ENCODE results near the gene COL20A1. TPM values are rescaled to one million over a fixed set of nuclear protein-coding genes. Genes with fewer than 3 reads are reported as not detected.

COL20A1 gene
- total RNA-seq, 1 experiment from 2014 or later: not detected

DNA sequence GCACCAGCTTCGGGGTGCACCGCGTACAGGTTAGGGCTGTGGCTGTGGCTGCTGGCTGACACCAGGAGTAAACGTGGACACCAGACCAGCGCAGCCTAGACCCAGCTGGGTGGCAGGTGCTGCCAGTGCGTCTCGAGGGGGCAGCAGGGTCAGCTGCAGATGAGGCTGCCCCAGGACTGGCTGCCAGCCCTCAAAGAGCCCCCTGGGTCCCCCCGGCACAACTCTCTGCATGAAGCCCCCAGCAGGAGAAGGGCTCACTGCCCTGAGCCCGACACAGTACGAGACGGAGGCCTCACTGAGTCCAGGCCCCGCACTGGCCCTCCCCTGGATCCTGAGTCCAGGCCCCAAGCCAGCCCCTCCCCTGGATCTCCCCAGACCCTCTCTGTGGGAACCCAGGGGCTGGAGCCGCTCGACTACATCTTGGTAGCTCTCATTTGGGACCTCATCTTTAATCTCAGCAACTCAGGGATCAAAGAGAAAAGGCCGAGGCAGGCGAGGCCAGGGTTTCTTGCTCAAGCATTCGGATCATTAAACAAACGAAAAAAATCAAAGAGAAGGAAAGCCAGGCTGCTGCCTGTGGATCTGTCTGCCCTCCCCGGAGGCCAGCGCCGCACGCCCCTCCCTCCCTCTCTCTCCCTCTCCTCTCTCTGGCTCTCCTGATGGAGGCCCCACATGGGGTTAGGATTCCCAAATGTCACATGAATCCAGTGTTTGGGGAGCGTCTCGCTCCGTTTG is 31.8 kb upstream of the COL20A1 start:
- DNase-seq (ENCODE audit: low spot score): no peak

DNA sequence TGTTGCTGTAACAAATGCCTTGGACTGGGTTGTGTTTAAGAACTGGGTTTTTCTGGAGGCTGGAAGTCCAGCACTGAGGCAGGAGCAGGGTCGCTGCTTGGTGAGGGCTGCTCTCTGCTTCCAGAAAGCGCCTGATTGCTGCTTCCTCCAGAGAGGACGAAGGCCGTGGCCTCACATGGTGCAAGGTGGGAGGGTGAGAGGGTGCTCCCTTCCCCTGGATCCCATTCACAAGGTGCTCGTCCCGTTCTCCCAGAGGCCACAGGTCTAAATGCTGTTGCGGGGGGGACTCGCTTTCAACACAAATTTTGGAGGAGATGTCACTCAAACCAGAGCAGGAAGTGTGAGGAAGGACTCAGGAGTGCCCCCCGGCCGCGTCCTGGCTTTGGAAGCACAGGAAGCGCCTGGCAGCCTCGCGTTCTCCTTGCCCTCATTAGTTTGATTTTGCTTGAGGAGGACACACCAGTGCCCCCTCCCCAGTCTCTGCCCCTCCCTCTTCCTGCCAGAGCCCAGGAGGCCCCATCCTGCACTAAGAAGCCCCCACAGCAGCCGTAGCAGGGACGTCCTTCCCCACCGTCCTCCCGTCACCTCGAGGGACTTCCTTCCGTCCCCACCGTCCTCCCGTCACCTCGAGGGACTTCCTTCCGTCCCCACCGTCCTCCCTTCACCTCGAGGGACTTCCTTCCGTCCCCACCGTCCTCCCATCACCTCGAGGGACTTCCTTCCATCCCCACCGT is 31.0 kb upstream of the COL20A1 start:
- DNase-seq (ENCODE audit: low spot score): no peak

DNA sequence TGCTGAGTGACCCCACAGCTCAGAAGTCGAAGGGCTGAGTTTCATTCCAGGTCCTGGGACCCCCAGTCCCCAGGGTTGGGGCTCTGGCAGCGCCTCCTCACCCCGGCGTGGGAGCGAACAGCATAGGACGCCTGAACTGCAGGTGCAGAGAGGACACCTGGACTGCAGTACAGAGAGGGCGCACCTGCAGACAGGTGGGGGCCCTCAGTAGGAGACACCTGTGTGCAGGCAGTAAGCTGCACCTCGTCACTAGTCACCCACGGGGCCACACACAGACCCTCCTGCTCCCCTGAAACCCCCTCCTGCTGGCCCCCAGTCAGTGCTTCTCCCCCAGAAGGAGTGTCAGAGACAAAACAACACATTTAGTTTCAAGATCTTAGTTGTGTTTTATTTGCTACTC is 30.1 kb upstream of the COL20A1 start:
- no peak for DNase-seq (ENCODE audit: low spot score)

DNA sequence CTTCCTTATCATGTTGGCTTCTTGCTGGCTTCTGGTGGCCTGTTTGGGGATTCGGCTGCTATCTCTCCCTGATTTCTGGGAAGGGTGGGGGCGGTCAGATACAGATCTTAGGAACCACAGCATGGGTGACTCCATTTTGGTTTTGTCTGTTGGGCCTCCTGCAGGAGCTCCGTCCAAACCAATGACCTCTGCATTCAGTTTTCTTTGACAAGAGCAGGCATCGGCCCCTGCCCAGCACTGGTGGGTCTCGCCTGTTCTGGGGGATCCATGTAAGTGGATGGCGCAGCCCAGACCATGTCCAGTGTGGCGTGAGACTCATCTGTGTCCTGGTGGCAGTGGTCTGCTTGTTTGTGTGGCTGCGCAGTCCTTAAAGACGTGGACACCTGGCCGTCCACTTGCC is 29.0 kb upstream of the COL20A1 start:
- no peak for DNase-seq (ENCODE audit: low spot score)

DNA sequence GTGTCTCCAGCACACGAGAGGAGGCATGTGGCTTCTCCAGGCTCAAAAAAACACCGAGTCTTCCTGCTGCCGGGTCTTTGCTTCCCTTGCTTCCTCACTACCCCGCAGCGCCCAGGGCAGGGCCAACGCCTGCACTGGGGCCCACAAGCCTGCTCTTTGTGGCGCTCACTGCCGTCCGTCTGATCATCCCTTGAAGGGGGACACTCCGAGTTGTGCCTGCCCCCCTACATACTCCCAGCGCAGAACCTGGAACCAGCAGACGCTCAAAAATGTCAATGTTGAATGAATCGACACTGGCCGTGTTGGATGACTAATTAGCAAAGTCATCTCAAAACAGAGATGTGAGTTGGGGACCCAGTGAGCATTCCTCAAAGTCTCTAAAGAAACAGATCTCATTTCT is 28.5 kb upstream of the COL20A1 start:
- no peak for DNase-seq (ENCODE audit: low spot score)

DNA sequence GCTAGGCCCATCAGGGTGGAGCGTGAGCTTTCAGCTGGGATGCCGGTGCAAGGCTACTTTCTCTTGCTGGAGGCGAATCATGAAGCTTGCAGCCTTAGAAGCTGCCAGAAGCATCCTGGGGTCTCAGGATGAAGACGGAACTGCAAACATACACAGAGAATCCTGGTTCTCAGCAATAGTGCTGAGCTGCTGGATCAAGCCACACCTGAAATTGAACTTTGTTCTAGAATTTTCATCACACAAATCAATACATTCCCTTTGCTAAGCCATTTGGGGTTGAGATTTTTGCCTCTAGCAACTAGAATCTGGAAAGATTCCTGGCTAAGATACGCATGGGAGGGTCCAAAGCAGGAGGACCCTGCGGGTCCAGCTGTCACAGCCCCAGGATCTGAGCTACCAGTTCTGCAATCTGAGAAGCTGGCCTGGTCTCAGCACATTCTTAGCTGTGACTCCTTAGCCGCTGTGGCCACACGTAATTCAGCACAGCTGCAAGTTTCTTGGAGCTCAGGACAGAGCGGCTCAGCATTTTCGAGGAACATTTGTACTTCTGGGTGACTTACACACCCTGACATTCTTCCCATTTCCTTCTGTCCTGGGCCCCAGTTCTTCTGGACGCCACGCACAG is 27.0 kb upstream of the COL20A1 start:
- DNase-seq (ENCODE audit: low spot score): no peak

DNA sequence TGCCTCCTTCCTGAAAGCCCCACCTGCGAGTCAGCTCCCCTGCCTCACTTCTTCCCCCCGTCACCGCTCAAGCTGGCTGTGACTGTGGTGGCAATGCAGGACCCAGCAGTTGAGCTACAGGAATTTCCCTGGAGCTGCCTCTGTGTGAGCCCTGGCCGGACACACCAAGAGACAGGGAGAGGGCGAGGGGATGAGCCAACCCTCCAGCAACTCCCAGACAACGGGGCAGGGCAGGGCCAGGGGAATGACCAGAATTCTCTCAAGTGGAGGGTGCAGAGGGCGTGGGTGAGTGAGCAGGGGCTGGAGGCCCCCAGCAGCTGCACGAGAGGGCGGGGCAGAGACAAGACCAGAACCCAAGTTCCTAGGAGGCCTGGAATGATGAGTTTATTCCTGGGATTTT is 25.3 kb upstream of the COL20A1 start:
- DNase-seq (ENCODE audit: low spot score): no peak

DNA sequence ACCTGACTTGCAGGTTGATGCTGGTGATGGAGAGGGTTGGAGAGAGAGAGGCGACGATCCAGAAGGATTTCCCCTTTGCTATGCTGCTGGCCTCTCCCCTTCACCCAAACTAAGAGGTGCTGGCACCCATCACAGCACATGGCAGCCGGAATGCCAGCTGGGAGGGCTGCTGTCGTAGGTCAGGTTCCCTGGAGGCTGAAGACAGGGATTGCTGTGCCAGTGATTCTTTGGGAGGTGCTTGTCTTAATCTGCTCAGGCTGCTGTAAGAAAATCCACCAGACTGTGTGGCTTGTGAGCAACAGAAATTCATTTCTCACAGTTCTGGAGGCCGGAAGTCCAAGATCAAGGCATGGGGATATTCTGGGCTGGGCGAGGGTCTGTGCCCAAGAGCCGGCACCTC is 24.7 kb upstream of the COL20A1 start:
- DNase-seq (ENCODE audit: low spot score): no peak

DNA sequence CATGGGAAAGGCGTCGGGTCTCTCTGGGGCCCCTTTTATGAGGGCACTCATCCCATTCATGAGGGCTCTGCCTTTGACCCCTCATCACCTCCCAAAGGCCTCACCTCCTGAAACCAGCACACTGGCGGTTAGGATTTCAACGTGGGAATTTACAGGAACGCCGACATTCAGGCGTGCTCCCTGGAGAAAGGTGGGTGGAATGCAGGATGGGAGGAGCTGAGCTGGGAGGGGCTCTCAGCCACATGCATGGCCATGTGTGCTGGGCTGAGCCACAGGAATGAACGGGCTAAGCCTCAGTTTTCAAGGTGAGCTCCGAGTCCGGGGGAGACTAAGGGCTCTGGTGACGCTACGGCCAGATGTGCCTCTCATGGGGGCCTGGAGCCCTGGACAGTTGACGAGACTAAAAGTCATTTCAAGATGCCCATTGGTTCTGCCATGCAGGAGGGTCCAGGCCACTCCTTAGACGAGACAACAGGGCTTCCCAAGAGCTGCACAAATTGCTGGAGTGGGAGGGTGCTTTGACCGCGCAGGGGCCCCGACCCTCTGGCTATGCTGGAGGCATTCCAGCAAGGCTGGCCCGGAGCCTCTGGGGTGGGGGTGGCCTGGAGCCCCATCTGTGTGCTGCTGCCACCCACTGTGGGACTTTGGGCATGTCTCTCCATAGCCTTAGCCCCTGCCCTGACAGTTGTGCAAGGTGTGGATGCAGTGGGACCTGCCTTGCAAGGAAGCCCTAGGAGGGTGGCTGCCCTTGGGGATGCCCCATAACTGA is 24.1 kb upstream of the COL20A1 start:
- DNase-seq (ENCODE audit: low spot score): no peak

DNA sequence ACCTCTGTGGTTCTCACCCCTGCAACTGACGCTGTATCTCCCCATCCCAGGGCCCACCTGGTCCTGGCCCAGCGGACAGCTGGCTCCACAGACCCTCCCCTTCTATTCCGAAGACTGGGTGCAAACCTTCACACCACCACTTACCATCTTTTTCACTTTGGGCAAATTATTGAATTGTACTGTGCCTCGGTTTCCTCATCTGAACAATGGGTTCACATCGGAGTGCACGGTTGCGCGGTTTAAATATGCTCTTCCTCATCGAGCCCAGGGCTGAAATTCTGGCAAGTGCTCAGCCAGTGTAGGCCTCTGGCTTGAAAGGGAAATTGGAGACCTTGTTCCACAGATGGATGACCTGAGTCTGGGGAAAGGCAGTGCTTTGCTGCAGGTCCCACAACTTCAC is 23.3 kb upstream of the COL20A1 start:
- no peak for DNase-seq (ENCODE audit: low spot score)

DNA sequence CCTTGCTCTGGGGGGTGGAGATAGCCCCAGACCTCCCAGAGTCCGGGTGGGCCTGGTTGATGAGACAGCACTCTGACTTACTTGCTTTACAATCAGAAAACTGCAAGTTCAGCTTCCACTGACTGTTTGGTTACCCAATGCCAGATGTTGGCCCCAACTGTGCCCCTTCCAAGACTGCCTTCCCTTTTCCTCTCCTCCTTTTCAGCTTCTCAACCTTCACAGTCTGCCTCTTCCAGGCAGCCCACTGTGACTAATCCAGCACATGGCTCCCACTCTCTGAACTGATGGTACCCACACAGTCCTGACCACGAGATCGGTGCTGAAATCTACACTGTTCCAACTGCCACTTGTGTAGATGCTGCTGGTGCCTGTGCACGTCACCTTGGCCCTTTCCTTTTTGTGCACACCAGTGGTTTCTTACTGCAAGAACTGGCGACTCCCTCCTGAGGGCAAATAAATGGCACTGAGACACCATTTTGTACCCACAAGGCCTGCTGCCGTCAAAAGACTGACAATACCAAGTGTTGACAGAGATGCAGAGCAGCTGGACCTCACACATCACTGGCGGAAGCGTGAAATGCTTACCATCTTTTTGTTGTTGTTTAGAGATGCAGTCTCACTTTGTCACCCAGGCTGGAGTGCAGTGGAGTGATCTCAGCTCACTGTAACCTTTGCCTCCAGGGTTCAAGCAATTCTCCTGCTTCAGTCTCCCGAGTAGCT is 22.2 kb upstream of the COL20A1 start:
- DNase-seq (ENCODE audit: low spot score): no peak

DNA sequence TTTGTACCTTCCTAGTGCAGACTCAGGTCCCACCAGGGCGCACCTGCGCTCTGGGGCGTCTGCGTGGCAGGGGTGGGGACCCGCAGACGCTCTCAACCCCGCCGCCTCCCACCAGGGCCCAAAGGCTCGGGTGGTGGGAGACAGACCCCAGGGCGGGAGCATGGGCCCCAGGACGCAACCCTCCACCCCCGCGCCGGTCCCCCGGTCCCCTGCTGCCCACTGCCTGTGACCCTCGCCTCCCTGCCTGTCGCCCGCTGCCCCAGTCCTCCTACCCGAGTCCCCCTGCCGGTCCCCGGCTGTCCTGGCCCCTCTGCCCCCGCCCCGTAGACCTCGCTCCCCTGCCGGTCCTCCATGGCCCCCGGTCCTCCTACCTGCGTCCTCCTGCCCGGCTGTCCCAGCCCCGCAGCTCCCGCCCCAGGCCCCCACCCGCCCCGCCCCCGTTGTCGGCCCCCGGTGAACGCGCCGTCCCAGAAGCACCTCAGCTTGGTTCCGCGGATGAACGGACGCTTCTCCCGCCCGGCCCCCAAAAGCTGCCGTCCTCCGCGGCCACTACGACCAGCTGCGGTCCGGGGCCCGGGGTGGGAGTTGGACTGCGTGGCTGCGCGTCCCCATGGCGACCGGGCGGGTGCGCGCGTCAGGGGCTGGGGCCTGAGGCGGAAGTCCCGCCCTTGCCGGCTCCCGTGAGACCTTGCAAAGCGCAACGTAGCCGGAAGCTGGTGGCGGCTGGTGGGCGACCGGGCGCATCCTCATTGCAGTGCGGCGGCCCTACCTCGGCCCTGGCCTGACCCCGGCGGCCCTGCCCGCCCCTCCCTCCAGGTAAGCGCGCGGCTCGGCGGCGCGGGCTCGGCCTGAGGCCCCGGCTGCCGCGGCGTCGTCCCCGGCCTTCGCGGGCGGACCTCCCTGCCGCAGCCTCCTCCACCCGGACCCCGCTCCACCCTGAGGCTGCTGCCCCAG is 20.6 kb upstream of the COL20A1 start, which contains the start of gene ARFGAP1:
Gene ARFGAP1 (plus strand): TSS at position 709 of the 954 bp plus-strand sequence. CDS start 2,768 bp downstream, outside the sequence.
- DNase-seq (ENCODE audit: low spot score): peak; percentile 75

DNA sequence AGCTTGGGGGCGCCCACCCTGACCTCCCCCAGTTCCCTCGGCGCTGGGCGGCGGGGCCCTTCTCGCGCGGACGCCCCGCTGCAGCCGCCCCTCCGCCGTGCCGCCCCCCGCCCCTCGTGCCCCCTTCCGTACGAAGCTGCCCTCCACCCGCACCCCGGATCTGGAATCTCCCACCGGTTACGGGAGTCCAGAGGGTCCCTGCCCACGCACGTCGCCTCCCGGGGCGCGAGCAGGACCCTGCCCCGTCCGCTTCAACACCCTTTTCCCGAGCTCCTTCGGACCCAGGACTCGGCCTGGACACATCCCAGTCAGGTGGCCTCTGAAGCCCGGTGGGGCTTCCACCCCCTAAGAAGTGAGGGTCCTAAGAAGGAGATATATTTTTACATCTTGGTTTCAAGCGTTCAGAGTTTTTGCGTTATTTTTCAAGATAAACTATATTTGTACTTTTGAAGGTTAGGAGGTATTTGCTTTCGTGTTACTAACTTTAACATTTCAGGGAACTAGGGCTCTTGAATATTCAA is 19.9 kb upstream of the COL20A1 start:
- no peak for DNase-seq (ENCODE audit: low spot score)

DNA sequence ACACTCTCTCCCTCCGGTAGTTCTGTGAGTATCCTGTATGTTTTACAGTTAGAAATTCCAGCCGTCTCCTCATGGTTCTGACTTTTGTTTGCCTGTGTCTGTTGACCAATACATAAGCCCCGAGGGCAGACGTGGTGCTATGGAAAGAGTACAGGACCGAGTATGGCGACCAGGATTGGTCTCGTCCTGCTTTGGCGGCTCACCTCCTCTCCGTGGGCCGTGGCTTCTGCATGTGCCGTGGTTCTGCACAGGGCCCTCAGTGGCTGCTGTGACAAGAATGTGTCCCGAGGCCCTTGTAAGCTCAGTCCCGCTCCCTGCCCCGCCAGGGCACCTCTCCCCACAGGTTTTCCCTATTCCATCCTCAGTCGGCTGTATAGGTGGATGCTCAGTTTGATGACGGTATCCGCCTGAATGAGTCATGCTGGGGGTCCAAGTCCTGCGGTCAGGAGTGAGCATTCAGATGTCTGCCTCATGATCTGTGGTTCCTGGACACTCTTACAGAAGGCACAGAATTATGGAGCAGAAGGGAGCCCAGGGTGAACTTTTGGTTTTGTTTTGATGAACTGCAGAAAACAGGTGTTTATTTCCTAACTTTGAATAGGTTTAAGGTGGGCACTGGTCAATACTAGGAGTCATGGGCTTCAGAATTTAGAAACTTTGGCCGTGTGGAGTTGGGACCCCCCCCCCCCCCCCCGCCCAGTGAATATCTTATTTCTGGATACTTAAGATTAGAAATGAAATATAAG is 19.2 kb upstream of the COL20A1 start:
- DNase-seq (ENCODE audit: low spot score): peak; percentile 88

DNA sequence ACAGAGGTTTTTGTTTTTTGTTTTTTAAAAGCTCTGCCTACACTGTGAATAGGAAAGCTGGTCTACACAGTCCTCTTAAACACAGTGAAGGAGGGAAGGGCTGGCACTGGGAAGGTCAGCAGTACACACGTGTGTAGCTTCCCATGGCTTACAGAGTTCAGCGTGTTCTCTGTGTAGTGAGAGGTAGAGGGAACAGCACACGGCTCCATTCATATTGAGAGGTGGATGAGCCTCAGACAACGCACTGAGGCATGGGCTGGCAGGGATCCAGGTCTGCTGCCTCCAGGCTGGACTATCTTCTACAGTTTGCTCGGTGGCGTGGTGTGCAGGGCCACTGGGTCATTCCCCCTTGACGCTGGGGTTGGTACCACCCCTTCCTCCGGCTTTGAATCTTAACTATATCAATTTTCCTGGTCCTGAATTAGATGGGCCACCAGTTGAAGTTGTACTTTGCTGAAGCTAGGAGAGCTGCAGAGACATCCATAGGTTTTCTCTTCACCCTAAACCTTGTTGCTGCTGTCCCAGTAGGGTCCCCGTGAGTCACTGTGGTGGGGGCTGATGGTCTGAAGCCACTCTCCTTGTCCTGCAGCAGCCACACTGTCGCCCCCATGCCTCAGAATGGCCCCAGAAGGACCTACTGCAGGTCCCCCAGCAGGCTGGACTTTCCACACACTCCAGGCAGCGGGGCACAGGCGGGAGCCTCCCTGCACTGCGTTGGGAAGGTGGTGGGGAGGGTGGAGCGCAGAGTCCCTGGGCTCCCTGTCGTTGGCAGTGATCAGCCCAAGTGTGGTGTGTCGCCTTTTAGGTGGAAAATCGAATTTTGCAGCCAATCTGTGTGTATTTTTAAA is 18.4 kb upstream of the COL20A1 start:
- DNase-seq (ENCODE audit: low spot score): no peak

DNA sequence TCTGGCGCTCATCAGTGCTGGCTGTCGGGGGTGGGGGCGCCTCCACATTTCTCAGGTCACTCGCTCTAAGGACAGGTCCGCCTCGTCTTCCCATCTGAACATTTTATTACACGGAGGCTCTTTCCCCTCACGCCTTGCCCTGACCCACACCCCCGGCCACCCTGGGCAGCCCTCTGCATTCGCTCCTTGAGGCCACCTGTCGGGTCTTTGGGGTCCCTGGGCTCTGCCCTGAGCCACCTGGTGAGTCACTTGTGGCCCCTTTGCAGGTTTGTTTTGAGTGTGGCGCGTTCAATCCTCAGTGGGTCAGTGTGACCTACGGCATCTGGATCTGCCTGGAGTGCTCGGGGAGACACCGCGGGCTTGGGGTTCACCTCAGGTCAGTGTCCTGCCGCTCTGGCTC is 17.2 kb upstream of the COL20A1 start:
- no peak for DNase-seq (ENCODE audit: low spot score)

DNA sequence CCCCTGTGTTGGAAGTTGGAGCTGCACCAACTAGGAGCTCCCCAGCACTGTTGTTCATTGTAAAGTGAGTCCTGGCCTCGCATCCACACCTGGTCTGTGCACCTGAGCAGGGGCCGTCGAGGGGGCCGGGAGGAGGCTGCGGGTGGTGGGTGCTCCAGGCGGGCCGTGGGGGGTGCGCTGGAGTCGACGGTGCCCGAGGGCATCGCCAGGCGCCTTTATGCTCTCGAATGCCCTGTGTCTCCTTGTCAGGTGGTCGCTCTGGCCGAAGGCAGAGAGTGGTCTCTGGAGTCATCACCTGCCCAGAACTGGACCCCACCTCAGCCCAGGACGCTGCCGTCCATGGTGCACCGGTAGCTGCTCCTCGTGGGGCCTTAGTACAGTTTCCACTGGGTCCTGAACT is 16.0 kb upstream of the COL20A1 start:
- no peak for DNase-seq (ENCODE audit: low spot score)

All from A172 (cell line).